Measurements from ENCODE around the gene PLEKHA7. TPM values are rescaled to one million over a fixed set of nuclear protein-coding genes. Genes with fewer than 3 reads are reported as not detected.

Gene PLEKHA7
- total RNA-seq, 1 donor from 2014 or later: 25.3 TPM

GRCh38 chr11:17008099-17008498 lies 6.1 kb downstream of the PLEKHA7 start:
- peaks cover 1% of the 10 kb centered on the region for H3K36me3 ChIP-seq (ENCODE audit: control insufficient read depth, insufficient read depth, low read length)
- H3K4me3 ChIP-seq (ENCODE audit: low read depth, low read length): no peak overlapping the region
- DNase-seq (ENCODE audit: low read depth): no peak
- TF ChIP-seq CTCF (IDR thresholded peaks at IDR 0.05; ENCODE audit: insufficient read depth, low read length, poor library complexity, severe bottlenecking): no peak
- H3K27me3 ChIP-seq (ENCODE audit: control insufficient read depth, insufficient read depth, low read length): no peaks in the 10 kb centered on the region

- Histone ChIP-seq H3K27me3 (ENCODE audit: control insufficient read depth, insufficient read depth, low read length) (no peaks in the 10 kb centered on the region), H3K4me3 (ENCODE audit: low read depth, low read length) (no peak overlapping the region), H3K36me3 (ENCODE audit: control insufficient read depth, insufficient read depth, low read length) (no peaks in the 10 kb centered on the region)
- no peak for DNase-seq (ENCODE audit: low read depth)
- TF ChIP-seq CTCF (IDR thresholded peaks at IDR 0.05; ENCODE audit: insufficient read depth, low read length, poor library complexity, severe bottlenecking): no peak
These were observed 8.6 kb downstream of the PLEKHA7 start for GRCh38 chr11:17005646-17006045.

- Histone ChIP-seq H3K27me3 (ENCODE audit: control insufficient read depth, insufficient read depth, low read length) (no peaks in the 10 kb centered on the region), H3K4me3 (ENCODE audit: low read depth, low read length) (no peak overlapping the region), H3K36me3 (ENCODE audit: control insufficient read depth, insufficient read depth, low read length) (no peaks in the 10 kb centered on the region)
- no peak for DNase-seq (ENCODE audit: low read depth)
- no peak for TF ChIP-seq CTCF (IDR thresholded peaks at IDR 0.05; ENCODE audit: insufficient read depth, low read length, poor library complexity, severe bottlenecking)
These were observed 9.6 kb downstream of the PLEKHA7 start for GRCh38 chr11:17004486-17005148.

- Histone ChIP-seq H3K36me3 (ENCODE audit: control insufficient read depth, insufficient read depth, low read length) (no peaks in the 10 kb centered on the region), H3K4me3 (ENCODE audit: low read depth, low read length) (no peak overlapping the region), H3K27me3 (ENCODE audit: control insufficient read depth, insufficient read depth, low read length) (no peaks in the 10 kb centered on the region)
- DNase-seq (ENCODE audit: low read depth): no peak
- TF ChIP-seq CTCF (IDR thresholded peaks at IDR 0.05; ENCODE audit: insufficient read depth, low read length, poor library complexity, severe bottlenecking): no peak
These were observed 10.8 kb downstream of the PLEKHA7 start for GRCh38 chr11:17003426-17003825.

- no peak for TF ChIP-seq CTCF (IDR thresholded peaks at IDR 0.05; ENCODE audit: insufficient read depth, low read length, poor library complexity, severe bottlenecking)
- Histone ChIP-seq H3K4me3 (ENCODE audit: low read depth, low read length) (no peak overlapping the region), H3K36me3 (ENCODE audit: control insufficient read depth, insufficient read depth, low read length) (no peaks in the 10 kb centered on the region), H3K27me3 (ENCODE audit: control insufficient read depth, insufficient read depth, low read length) (no peaks in the 10 kb centered on the region)
- DNase-seq (ENCODE audit: low read depth): no peak
These were observed 11.7 kb downstream of the PLEKHA7 start for GRCh38 chr11:17002543-17002942.

GRCh38 chr11:17001806-17002205 lies 12.4 kb downstream of the PLEKHA7 start:
- Histone ChIP-seq H3K4me3 (ENCODE audit: low read depth, low read length) (no peak overlapping the region), H3K36me3 (ENCODE audit: control insufficient read depth, insufficient read depth, low read length) (no peaks in the 10 kb centered on the region), H3K27me3 (ENCODE audit: control insufficient read depth, insufficient read depth, low read length) (no peaks in the 10 kb centered on the region)
- DNase-seq (ENCODE audit: low read depth): no peak
- no peak for TF ChIP-seq CTCF (IDR thresholded peaks at IDR 0.05; ENCODE audit: insufficient read depth, low read length, poor library complexity, severe bottlenecking)
